MCF 10A (cell line): ENCODE measurements around the gene FGF14. TPM values are rescaled to one million over a fixed set of nuclear protein-coding genes. Genes with fewer than 3 reads are reported as not detected.

Experiments used
- BruUV-seq: library from RNA; stranded (reverse); fragments of 400-500 nt; replicated peaks from 2 replicates; lab custom pipeline; 2021; lab: Mats Ljungman, UMichigan
- CTCF ChIA-PET: fragments of 300-600 bp; sonication (Branson Sonifier 250); formaldehyde crosslinking; extraction: SDS; loops from one replicate; lab custom pipeline; 2021; ENCODE audit warnings: antibody characterized with exemption, inconsistent platforms; lab: Yijun Ruan, JAX
- POLR2A ChIA-PET: fragments of 300-600, 350-650 bp; sonication (Branson Sonifier 250); formaldehyde crosslinking; extraction: SDS; loops from one replicate; lab custom pipeline; 2020; ENCODE audit warnings: antibody characterized with exemption, inconsistent platforms; lab: Yijun Ruan, JAX
- DNase-seq: peaks from one replicate; pipeline ENCODE4 v3.0.0-alpha.2; 2018; ENCODE audit not compliant: unreplicated experiment
- H3K27ac Mint-ChIP-seq: one replicate; pipeline ENCODE4 v1.8.0; 2022; ENCODE audit warnings: mild to moderate bottlenecking, low read depth, mixed read lengths; ENCODE audit not compliant: unreplicated experiment
- H3K27me3 Mint-ChIP-seq: one replicate; pipeline ENCODE4 v1.8.0; 2022; ENCODE audit warnings: mixed read lengths; ENCODE audit not compliant: insufficient read depth, unreplicated experiment
- H3K36me3 Mint-ChIP-seq: one replicate; pipeline ENCODE4 v1.8.0; 2022; ENCODE audit warnings: mild to moderate bottlenecking, moderate library complexity, mixed read lengths; ENCODE audit not compliant: insufficient read depth, unreplicated experiment
- H3K4me1 Mint-ChIP-seq: one replicate; pipeline ENCODE4 v1.8.0; 2022; ENCODE audit warnings: mixed read lengths; ENCODE audit not compliant: insufficient read depth, unreplicated experiment
- H3K4me3 Mint-ChIP-seq: one replicate; pipeline ENCODE4 v1.8.0; 2022; ENCODE audit warnings: mild to moderate bottlenecking, moderate library complexity, mixed read lengths; ENCODE audit not compliant: unreplicated experiment
- H3K9me3 Mint-ChIP-seq: one replicate; pipeline ENCODE4 v1.8.0; 2022; ENCODE audit warnings: mixed read lengths; ENCODE audit not compliant: unreplicated experiment
- intact Hi-C: fragments of 100-400 bp; cut with micrococcal nuclease; formaldehyde crosslinking; loops from 2 replicates; pipeline ENCODE4 v1.14.1; 2022
- total RNA-seq: library from RNA; stranded (reverse); gene quantifications from 2 replicates; pipeline ENCODE4 v1.2.3, GENCODE V29; 2022
- TF ChIP-seq, protein P1 (sequence below): fragments of 200-600 bp; IDR thresholded peaks from one replicate; pipeline ENCODE4 v1.8.0; 2022; ENCODE audit warnings: antibody characterized with exemption, mild to moderate bottlenecking; ENCODE audit not compliant: unreplicated experiment

Gene FGF14
- total RNA-seq, 1 experiment from 2014 or later, result not detected

DNA sequence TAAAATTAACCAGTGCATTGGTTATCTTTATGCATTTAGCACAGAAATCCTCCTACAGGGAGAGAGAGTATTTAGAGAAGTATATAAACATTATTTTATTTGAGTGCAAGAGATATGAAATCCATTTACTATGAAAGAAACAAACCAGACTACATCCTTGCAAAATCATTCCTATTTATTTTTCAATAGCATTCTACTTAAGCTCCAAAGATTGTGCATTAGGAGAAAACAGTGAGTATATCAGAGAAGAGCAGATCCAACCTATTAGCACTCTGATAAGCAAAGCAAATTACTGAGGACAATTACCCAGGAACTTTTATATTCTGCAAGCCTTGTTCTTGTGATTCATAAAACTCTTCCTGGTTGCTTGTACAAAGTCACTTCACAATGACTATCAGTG lies 256.1 kb downstream of the FGF14 start:
- no peak for DNase-seq
- H3K36me3 Mint-ChIP-seq, result no peaks in the 10 kb centered on the region
- no peak overlapping the region for H3K4me3 Mint-ChIP-seq
- no peaks in the 10 kb centered on the region for H3K27me3 Mint-ChIP-seq
- TF ChIP-seq, protein P1, sequence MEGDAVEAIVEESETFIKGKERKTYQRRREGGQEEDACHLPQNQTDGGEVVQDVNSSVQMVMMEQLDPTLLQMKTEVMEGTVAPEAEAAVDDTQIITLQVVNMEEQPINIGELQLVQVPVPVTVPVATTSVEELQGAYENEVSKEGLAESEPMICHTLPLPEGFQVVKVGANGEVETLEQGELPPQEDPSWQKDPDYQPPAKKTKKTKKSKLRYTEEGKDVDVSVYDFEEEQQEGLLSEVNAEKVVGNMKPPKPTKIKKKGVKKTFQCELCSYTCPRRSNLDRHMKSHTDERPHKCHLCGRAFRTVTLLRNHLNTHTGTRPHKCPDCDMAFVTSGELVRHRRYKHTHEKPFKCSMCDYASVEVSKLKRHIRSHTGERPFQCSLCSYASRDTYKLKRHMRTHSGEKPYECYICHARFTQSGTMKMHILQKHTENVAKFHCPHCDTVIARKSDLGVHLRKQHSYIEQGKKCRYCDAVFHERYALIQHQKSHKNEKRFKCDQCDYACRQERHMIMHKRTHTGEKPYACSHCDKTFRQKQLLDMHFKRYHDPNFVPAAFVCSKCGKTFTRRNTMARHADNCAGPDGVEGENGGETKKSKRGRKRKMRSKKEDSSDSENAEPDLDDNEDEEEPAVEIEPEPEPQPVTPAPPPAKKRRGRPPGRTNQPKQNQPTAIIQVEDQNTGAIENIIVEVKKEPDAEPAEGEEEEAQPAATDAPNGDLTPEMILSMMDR, result no peak
- CTCF ChIA-PET, result interaction anchor here (0.7 to 4.9 kb wide), 4 partner anchors 24 to 425 kb away, joined by 3 to 26 read pairs (median 3); no protein-coding TSS in a partner anchor
- no peaks in the 10 kb centered on the region for H3K4me1 Mint-ChIP-seq
- no TSS peak for BruUV-seq
- POLR2A ChIA-PET, result no interaction called here
- H3K27ac Mint-ChIP-seq, result no peak overlapping the region
- intact Hi-C loops, result no loop called here
- H3K9me3 Mint-ChIP-seq, result no peaks in the 10 kb centered on the region

DNA sequence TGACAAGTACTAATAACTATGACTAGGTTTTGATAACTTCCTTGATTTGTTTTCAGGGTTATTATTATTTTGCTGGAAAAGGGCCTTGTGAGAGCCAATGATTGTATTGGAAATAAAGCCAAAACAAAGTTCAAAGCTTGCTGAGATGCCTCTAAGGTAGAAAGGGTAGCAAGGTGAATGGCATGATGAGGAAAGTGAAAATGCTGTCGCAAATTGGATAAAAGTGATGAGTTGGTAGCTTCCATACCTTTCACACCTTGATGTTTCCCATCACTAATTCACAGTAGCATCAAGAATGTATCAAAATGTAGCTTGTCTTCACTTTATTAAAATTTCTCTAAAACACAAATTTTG lies 259.4 kb downstream of the FGF14 start:
- no peaks in the 10 kb centered on the region for H3K27me3 Mint-ChIP-seq
- no peaks in the 10 kb centered on the region for H3K36me3 Mint-ChIP-seq
- ChIA-PET CTCF (interaction anchor here (0.6 to 3.5 kb wide), 19 partner anchors 9 to 1207 kb away, joined by 3 to 24 read pairs (median 4); no protein-coding TSS in a partner anchor), POLR2A (interaction anchor here (0.8 kb wide), 1 partner anchor 8 kb away, joined by 3 read pairs; no protein-coding TSS in a partner anchor)
- no TSS peak for BruUV-seq
- H3K27ac Mint-ChIP-seq, result no peak overlapping the region
- no peaks in the 10 kb centered on the region for H3K9me3 Mint-ChIP-seq
- DNase-seq, result no peak
- intact Hi-C loops, result loop anchor here (5.0 kb wide), 1 partner anchor 200 kb away; no protein-coding TSS in a partner anchor
- TF ChIP-seq, protein P1, result no peak
- H3K4me1 Mint-ChIP-seq, result no peaks in the 10 kb centered on the region
- no peak overlapping the region for H3K4me3 Mint-ChIP-seq

DNA sequence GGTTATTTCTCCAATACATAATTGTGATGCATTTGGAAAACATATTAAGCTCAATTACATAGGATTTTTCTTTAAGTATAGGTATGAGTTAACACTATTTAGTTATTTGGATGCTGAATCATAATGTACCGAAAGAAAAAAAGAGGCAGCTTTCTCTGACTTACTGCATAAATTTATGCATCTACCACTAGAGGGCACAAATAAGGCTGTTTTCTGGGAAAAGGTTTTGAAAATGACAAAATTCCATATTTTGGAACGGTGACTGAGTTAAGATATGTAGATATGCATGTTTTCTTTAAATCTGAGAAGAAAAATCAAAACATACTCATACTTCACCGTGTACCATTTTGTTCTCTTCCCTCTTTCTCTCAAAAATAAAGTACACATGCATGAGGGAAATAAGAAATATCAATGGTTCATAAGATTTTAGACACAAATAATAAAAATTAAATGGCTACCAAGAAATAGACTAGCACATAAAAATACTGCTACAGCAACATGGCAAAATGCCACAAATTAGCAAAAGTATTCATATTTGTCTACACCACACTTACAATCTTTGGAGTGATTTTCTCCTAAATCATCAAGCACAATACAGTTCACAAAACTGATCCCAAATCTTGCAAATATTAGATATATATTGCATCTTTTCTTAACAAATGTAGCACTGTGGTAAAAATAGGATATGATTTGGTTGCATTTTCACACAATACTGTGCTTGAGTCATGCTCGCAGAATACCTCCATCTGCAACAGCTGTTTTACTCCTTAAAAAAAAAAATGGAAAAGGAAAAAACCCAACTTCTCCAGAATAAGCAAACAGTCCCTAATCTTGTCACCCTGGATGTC lies 260.0 kb downstream of the FGF14 start:
- BruUV-seq, result no TSS peak
- Mint-ChIP-seq H3K27ac (no peak overlapping the region), H3K4me1 (no peaks in the 10 kb centered on the region), H3K9me3 (no peaks in the 10 kb centered on the region), H3K36me3 (no peaks in the 10 kb centered on the region), H3K4me3 (no peak overlapping the region), H3K27me3 (no peaks in the 10 kb centered on the region)
- ChIA-PET POLR2A (interaction anchor here (0.8 kb wide), 1 partner anchor 7 kb away, joined by 3 read pairs; no protein-coding TSS in a partner anchor), CTCF (interaction anchor here (0.6 to 3.5 kb wide), 39 partner anchors 9 to 1679 kb away, joined by 3 to 24 read pairs (median 4); no protein-coding TSS in a partner anchor)
- DNase-seq, result peak; percentile 31
- intact Hi-C loops, result loop anchor here (1.0 to 5.0 kb wide), 4 partner anchors 200 to 414 kb away; no protein-coding TSS in a partner anchor
- TF ChIP-seq, protein P1, result peak; percentile 78

DNA sequence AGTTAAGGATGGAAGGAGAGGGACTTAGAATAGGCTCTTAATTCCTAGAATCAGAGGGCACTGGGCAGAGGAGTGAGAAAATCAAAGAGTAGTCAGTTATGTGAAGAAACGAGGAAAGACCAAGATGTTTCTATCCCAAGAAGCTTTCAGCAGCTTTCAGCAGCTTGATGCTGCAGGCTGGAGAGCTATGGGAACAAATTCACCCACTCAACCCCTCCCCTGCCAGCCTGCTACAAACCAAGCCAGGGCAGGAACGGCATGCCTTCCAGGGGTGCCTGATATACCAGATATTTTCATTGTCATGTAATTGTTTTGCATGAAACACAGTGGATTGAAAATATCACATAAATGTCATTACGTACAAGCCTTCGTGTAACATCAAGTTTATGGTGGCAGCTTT lies 262.2 kb downstream of the FGF14 start:
- BruUV-seq, result no TSS peak
- H3K4me1 Mint-ChIP-seq, result no peaks in the 10 kb centered on the region
- no peak overlapping the region for H3K27ac Mint-ChIP-seq
- H3K4me3 Mint-ChIP-seq, result no peak overlapping the region
- ChIA-PET CTCF (interaction anchor here (0.6 to 2.0 kb wide), 7 partner anchors 184 to 969 kb away, joined by 3 to 6 read pairs (median 4); no protein-coding TSS in a partner anchor), POLR2A (interaction anchor here (0.6 kb wide), 1 partner anchor 10 kb away, joined by 3 read pairs; no protein-coding TSS in a partner anchor)
- no peaks in the 10 kb centered on the region for H3K9me3 Mint-ChIP-seq
- no peaks in the 10 kb centered on the region for H3K27me3 Mint-ChIP-seq
- no peak for DNase-seq
- TF ChIP-seq, protein P1, result no peak
- no peaks in the 10 kb centered on the region for H3K36me3 Mint-ChIP-seq
- intact Hi-C loops, result loop anchor here (5.0 kb wide), 1 partner anchor 197 kb away; no protein-coding TSS in a partner anchor
